Smooth muscle cell of the umbilical artery (primary cell): ENCODE data around the gene ASMTL. TPM values are rescaled to one million over a fixed set of nuclear protein-coding genes. Genes with fewer than 3 reads are reported as not detected.

ENCODE experiments used
- total RNA-seq: library from RNA; depleted of rRNA; stranded (reverse); fragments of >200 nt; gene quantifications from 2 replicates; pipeline ENCODE4 v1.2.3, GENCODE V29; 2014

ASMTL gene
- 9.5 and 13.1 TPM in 2 replicates for total RNA-seq

GRCh38 chrX:1452516-1453394 lies at the start of gene ASMTL:
Gene ASMTL, minus strand, starts transcription at chrX:1452909. Its CDS starts 69 bp downstream, at chrX:1452840.

GRCh38 chrX:1391707-1392375 lies 60.9 kb downstream of the ASMTL start, which contains the start of gene SLC25A6:
Gene SLC25A6, minus strand, starts transcription at chrX:1392113. Its CDS starts 104 bp downstream, at chrX:1392009.

Other genes starting within 250 kb of the ASMTL start
- not detected in 2 replicates for gene CRLF2, start 240.3 kb downstream of the ASMTL start, total RNA-seq
- not detected in 2 replicates for gene CSF2RA, start 184.1 kb downstream of the ASMTL start, total RNA-seq
- not detected in 2 replicates for gene IL3RA, start 116.1 kb downstream of the ASMTL start, total RNA-seq
- gene SLC25A6, start 60.8 kb downstream of the ASMTL start, total RNA-seq, result 151 and 159 TPM in 2 replicates
- under 0.01 TPM in 1 of 2 replicates, not detected in the other for gene P2RY8, start 84.3 kb upstream of the ASMTL start, total RNA-seq
- 27.3 and 39.9 TPM in 2 replicates for gene AKAP17A, start 138.7 kb upstream of the ASMTL start, total RNA-seq
- not detected in 2 replicates for gene ASMT, start 162.2 kb upstream of the ASMTL start, total RNA-seq